ENCODE data around the gene ACVRL1.

ACVRL1 gene

DNA sequence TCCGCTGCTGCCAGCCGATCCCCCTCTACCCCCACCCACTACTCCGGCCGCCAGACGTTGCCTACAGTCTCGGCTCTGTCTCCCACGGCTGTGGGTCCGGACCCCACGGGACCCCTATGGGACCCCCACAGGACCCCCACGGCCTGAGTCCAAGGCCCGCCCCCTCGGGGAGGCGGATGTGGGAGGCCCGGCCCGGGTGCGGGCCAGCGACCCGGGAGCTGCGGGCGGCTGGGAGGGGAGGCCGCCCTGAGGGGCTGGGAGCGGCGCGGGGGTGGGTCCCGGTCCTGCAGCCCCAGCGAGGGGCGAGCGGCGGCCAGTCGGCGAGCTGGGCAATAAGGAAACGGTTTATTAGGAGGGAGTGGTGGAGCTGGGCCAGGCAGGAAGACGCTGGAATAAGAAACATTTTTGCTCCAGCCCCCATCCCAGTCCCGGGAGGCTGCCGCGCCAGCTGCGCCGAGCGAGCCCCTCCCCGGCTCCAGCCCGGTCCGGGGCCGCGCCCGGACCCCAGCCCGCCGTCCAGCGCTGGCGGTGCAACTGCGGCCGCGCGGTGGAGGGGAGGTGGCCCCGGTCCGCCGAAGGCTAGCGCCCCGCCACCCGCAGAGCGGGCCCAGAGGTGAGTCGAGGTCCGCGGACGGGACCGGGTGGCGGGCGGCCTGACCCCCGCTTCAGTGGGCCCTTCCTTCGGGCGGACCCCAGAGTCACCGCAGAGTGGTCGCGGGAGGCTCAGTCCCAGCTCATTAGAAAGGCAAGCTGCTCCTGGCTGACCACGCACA, at the start of gene ACVRL1:
Gene ACVRL1 (plus strand): TSS at position 422 of the 773 bp plus-strand sequence. CDS start 4,971 bp downstream, outside the sequence.
- DNase-seq, result no peak

DNA sequence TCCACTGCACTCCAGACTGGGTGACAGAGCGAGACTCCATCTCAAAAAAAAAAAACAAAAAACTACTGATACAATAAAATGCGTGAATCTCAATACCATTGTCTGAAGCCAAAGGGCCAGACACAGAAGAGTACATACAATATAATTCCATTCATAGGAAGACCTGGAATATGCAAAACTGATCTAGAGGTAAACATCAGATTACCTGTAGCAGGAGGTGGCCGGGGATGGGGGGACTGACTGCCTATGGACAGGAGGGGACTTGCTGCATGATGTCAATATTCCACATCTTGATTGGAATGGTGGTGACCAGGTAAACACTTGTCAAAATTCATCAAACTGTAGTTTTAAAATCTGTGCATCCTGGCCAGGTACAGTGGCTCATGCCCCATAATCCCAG, 46.3 kb upstream of the ACVRL1 start:
- DNase-seq, result no peak

DNA sequence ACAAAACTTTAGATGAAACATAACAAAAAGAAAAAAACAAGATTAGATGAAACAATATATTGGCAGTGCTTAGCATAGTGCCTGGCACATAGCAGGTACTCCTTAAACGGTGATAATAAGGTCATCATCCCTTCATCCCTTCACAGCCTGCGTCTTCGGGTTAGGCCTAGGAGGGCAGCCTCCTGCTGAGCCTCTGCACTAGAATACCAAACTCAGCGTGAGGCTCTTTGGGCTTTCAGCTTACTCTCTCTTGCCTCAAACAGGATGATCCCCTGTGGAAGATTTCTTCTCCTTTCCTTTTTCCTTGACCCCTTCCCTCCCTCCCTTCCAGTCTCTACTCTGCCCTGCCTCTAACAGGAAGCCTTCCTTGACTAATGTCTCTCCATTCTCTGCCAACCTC, 44.4 kb upstream of the ACVRL1 start:
- DNase-seq, result no peak

DNA sequence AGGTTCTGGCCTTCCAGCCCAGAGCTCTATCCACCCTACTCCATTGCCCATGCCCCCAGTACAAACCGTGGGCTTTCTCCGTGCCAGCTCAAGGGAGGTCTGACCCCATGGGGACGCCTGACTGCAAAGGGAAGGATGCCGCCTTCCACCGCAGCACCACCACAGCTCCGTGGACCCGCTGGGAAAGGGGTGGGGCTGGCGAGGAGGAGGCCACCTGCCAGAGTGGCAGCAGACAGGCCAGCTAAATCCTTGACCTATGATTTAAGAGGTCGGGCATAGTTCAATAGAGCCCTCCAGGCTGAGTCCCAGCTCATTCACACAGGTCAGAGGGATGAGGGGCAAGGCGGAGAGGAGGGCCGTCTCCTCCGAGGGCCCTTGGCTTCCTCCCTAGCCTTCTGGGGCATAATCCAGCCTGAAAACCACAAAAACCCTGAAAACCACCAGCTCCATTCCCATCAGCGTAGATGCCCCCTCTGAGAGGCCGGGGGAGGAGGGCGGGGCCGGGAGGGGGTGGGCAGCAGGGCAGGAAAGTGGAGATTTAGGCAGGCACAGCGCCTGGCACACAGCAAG, 43.9 kb upstream of the ACVRL1 start:
- no peak for DNase-seq

DNA sequence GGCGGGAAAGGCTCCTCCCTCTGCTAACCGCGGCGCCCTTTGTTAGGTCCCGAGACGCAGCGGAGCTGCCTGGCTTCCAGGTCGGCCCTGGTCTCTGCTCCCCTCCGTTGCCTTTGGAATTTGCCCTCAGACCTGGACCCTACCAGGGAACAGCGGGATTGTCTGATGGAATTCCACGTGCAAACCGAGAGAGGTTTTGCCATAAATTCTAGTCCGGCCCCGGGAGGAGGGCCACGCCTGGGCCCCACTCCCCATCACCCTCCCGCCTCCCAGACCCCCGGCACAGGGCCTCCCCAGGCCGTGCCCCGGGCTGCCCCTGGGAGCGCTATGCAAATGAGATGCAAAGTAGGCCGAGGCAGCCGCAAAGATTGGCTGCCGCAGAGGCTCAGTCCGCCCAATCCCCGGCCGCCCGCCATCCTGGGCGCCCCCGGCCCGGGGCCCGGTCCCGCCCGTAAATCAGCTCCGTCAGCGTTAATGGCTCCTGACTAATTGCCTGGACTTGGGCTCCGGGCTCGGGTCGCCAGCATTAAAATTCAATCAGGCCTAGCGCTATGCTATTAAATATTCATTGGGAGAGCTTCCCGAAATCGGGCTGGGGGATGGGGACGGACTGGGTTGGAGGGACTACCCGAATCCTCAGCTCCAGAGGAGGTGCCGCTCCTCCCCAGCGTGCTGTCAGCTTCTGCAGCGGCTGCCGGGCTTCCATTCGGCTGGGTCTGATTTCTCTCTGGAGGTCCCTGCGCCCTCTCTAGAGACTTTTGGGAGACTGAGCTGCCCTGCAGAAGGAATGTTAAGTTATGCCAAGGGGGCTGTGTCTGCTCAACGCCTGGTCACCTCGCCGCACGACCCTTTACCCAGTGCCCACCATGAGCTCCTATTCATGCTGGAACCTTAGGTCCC, 43.1 kb upstream of the ACVRL1 start:
- peak in 6 of 14 donors; percentile 18 to 70 (median 24) for DNase-seq

DNA sequence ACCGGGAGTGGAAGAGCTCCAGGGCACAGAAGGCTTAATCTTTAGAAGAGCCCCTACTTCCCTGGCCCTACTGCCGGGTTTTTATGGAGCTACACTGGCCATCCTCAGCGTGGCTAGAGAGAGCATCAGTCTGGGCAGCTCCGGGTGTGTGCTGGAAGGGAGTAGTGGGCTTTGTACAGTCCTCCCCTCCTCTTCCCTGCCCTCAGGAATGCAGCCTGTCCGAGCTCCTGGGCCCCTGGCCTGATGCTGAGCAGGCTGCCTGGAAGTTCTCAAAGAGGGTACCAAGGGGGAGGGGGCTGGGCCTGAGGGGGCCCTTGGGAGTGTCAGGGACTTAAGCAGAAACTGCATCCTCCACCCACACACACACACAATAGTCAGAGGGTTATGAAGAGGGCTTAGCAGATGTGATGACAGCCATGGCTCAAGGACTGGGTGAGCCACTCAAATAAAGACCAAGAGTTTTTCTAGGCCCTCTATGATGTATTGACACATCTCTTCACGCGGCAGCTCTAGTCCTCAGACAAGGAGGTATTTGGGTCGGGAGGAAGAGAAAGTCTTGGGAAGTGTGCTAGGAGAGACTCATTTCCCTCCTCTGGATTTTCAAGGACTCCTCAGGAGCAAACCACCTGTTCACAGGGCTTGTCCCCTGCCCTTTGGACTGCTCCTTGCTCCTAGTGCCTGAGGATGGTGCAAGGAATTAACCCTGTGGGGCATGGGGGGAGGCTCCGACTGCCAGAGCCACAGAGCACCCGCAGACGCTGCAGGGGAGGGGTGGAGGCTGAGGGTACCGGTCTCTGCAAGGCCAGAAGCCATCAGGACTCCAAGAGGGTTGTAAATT, 42.3 kb upstream of the ACVRL1 start:
- DNase-seq, result no peak

DNA sequence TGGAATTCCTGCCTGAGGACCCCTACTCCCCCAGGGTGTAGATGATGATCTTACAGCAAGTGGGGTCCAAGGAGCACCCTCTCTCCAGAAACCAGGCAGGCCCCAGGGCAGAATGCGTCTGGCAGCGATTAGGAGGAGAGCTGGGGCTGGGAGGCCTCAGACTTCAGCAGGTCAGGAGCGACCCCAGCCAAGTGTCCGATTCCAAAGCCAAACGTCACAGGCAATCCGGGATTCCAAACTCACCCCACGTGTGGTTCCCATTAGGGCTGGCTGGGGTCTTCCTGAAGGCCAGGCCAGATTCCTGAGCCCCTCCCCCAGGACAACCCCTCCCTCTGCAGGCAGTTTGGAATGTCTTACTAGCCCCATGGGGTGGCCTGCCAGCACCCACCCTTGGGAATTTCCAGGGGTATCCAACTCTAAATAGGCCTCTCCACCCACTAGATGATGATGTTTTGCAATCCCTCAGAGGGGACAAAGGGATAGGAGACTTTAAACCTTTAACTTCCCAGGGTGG, 41.5 kb upstream of the ACVRL1 start:
- DNase-seq, result no peak

DNA sequence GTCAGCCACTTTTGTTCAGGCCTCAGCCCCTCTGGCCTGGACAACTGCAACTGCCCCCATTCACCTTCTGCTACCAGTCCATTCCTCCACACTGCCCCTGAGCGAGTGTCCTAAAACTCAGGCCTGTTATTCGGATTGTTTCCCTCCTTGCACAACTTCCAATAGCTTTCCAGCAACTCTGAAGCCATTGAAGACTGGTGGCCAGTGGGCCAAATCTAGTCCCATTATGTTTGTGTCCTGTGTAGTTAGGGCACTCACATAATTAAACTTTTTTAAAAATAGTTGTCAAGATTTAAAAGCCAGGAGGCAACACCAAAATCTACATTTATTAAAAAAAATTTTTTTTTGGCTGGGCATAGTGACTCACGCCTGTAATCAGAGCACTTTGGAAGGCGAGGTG, 41.0 kb upstream of the ACVRL1 start:
- no peak for DNase-seq

DNA sequence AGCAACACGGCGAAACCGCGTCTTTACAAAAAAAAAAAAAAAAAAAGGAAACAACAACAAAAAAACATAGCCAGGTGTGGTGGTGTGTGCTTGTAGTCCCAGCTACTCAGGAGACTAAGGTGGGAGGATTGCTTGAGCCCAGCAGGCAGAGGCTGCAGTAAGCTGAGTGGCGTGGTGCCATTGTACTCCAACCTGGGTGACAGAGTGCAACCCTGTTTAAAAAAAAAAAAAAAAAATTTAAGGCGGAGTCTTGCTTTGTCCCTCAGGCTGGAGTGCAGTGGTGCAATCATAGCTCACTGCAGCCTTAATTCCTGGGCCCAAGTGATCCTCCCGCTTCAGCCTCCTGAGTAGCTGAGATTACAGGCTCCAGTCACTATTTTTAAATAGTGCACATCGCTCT, 40.5 kb upstream of the ACVRL1 start:
- no peak for DNase-seq

DNA sequence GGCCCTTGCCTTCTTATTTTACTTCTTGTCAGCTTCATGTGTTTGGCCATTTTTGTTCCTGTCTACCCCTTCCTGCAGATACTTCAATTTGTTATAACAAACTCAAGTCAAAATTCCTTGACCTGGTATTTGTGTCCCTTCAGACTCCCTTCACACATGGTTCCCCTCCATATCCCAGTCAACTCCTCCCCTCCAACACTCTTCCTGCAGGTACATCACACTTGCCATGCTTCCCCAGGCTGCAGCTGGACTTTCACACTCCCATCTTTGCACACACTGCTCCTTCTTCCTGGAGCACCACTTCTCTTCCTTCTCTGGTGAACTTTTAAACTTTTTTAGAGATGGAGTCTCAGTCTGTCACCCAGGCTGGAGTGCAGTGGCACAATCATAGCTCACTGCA, 39.9 kb upstream of the ACVRL1 start:
- DNase-seq, result no peak

DNA sequence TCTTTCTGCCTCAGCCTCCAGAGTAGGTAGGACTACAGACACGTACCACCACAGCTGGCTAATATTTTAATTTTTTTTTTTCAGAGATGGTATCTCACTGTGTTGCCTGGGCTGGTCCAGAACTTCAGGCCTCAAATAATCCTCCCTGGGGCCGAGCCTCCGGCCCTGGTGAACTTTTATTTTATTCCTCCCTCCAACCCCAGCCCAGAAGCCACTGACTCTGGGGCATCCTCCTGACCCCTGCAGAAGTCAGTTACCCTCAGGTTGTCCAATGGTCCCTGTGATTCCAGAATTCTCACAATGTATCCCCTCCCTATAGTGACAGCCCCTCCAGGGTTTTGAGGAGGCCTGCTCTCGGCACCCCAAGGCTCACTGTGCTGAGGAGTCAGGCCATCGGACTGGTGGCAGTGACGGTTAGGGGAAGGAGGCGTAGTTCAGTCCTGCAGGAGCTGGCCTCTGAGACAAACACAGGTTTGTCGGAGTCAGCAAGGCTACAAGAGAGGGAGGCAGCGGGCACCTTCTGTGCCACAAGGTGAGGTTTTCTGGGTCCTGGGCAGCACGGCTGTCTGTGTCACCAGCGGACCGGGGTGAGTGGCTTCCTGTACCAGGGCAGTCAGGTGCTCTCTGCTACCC, 39.4 kb upstream of the ACVRL1 start:
- no peak for DNase-seq

DNA sequence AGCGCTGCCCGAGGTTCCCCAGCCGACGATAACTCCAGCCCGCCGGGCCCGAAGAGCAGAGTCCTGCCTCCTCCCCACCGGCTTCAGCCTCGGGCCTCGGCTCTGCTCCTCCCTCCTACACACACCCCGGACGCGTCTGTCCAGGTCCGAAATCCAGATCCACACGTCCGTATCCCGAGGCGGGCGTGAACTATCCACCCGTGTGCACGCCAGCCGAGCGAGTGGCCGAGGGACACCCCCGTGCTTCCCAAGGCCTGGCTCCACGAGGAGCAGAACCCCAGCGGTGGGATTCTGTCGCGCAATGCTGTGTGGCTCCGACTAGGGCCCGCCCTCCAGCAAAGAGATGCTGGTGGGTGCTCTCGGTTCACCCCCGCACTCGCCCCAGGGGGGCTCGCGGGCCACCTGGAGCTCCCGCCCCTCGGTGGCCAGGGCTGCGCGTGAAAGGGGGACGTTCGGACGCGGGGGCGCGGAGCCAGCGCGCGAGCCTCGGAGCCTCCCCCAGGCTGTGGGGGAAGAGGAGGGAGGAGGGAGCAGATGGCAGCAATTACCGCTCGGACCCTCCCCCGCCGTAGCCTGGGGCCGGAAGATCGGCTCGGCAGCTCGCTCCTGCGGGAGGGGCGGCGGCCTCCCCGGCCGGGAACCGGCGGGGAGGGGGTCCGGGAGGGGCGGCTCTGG, 38.3 kb upstream of the ACVRL1 start:
- DNase-seq, result peak in 2 of 14 donors; percentile 18 to 23

DNA sequence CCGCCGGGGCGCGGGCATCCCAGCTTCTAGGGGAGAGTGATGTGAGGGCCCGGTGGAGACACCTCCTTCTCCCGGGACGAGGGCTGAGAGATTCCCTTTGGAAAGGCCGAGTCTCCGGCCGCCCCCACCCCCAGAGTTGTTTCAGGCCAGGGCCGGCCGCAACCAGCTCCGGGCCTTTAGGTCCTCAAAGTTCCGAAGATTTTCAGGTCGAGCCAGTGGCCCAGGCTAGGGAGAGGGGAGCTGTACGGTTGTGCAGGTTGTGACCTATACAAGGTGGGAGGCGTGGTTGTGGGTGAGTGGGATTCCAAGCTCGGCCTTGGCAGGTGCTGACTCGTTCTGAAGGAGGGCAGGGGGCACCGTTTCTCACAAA, 37.8 kb upstream of the ACVRL1 start:
- DNase-seq, result no peak

DNA sequence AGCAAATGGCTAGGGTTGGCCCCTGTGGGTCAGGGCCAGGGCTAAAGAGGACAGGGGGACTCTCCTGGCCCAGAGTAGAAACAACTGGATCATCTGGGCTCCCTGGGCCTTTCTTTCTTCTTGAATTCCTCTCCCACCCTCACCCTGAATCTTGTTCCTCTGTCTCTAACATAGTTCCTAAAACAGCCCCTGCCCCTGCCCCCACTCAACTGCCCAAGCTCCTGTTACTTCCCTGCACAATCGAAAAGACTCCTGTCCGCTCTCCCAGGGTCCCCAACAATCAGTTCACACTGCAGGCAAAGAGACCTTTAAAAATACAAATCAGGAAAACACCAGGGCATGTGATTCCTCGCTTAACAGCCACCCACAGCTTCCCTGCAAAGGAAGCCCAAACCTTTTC, 37.4 kb upstream of the ACVRL1 start:
- peak in 1 of 14 donors; percentile 7 for DNase-seq

DNA sequence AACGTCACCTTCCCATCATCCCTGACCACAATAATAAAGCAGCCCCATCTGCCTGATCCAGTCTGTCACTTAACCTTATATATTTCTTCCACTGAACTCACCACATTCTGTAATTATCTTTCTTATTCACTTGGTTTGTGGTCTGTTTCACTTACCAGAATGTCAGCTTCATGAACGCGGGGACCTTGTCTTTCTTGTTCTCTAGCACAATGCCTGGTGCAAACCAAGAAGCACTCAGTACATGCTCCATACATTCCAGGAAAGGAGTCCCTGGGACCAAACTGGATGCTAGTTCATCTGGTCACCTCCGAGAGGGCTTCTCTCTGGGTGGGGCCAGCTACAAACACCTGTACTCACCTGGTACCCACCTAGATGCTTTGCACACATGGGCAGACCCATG, 36.8 kb upstream of the ACVRL1 start:
- no peak for DNase-seq

DNA sequence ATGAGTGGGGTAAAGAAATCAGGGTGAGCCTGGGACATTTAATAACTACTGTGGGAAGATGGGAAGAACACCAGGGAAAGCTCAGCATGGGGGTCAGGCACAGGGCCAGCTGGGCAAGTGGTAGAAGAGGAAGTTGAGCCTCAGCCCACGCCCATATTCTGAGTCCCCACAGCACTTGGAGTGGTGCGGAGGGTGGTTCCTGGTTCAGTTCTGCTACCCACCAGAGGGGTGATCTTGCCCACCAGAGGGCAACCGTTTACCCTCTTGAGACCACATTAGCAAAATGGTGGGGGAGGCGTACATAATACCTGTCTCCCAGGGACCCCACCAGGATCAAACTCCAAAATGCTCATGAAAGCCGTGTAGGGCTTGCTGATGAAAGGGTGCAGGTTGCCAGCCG, 36.2 kb upstream of the ACVRL1 start:
- DNase-seq, result peak in 1 of 14 donors; percentile 9

DNA sequence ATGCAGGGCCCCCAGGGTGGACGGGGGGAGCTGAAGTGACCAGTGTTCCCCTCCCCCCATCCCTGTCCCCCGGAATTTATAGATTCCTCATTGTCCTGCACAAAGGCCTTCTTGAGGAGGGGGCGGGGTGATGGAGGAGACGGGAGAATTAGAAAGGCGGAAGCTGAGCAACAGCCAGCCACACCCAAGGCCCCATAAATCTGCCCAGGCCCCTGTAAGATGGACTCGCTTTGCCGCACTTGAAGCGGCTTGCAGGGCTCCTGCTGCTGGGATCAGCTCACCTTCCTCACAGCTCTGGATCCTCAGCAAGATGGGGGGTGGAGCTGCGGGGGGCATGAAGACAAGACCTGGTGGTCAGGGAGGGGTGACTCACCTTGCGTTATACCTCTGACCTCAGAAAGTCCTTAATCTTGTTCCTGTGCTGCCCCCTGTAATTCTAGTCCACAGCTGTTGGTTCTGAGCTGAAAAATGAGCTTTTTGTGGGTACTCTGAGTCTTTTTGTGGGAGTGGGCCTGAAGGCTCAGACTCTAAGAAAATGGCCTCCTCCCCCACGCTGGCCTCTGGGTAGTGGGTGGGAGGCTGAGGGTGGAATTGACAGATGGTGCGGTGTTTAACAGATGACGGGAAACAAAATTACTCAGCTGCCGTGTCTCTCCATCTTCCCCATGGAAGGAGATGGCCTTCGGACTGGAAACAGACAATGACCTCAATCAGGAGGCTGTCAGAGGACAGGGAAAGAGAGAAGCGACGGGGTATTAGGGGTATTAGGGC, 35.2 kb upstream of the ACVRL1 start:
- no peak for DNase-seq

DNA sequence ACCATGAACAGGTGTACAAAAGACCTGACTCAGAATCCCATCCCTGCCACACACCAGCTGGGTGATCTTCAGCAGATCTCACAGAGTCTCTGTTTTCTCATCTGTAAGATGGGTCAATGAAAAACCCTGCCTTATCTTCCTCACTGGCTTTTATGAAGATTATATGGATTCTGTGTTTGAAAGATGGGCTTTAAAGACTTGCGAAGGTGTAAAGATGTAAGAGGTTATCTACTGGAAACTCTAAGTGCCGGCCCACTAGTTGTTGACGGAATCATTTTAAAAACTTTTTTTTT, 34.7 kb upstream of the ACVRL1 start:
- DNase-seq, result no peak

DNA sequence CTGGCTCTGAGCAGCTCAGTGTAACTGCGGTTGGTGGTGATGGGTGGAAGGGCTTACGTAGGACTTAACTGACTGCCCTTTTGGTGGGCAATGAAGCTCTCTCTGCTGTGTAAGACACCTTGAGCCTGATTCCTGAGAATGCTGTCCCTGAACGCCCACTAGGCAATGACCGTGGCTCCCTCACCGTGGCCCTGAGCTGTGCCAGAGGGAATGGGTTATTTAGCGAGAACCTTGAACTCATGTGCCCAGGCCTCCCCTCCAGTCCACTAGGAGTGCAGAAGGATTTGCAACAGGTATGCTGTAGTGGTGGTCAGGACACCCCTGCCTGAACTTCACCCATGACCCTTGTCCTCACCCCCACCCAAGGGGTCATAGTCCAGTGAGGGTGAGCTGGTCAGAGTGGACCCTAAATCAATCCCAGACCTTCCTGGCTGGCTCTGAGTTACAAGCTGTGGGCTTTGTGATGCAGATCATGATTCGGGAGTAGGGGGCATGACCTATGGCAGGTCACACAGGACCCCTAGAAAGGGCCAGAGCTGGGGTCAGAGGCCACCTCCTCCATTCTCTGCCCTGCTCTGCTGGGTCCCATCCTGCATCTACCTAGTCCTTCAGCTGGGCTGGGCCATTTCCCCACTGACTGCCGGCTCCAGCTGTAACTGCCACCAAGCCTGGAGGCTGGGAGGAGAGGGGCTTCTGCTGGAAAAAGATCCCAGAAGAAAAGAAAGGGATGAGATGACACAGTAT, 33.9 kb upstream of the ACVRL1 start:
- no peak for DNase-seq

DNA sequence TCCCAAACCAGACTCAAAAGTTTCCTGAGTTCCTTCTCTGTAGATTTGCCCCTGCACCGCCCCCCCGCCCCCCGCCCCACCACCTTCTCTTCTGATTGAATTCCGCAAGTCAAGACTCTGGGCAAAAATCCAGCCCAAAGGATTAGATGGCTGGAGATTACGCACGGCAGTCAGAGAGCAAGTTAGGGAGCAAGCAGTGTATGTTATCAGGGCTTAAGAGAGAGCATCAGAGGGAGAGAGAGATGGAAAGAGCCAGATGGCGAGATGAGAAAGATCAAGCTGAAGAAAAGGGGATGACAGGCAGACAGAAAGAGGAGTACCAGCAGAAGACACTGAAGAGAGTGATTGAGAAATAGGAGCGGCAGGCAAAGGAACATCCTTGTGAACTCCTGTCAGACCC, 33.3 kb upstream of the ACVRL1 start:
- no peak for DNase-seq

All from C1 segment of cervical spinal cord (tissue), 14 donors.